Measurements from ENCODE around the gene HDAC4.

DNA sequence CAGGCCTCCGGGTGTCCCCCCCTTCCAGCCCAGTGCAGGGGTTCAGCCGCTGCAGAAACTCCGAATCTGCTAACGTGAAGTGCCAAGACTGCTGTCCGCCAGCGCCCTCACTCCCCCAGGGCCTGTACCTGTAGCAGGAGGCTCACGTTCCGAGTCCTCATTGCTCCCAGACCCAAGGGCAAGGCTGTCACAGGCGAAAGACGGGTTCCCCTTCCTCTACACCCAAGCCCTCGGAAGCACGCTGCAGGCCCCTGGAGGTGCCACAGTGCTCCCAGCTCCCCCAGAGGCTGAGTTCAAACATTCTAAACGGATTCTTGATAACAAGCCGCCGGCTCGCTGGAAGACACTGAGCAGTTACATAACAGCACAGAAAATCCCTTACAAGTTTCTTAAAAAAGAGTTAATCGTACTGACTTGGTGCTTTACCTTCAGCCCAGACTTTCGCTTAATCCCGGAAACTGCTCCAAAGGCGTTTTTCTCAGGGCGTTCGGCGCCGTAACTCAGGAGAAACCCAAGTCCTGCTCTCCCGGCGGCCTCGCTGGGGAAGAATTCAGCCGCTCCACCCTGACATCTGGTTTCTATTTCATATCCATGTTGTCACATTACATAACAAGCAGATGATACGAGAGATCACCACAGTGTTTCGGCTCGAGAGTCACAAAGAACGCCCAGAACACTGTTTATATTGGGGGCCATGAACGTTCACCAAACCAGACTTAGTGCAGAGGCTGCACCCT lies 92.0 kb downstream of the HDAC4 start:
- TF ChIP-seq, protein P1, sequence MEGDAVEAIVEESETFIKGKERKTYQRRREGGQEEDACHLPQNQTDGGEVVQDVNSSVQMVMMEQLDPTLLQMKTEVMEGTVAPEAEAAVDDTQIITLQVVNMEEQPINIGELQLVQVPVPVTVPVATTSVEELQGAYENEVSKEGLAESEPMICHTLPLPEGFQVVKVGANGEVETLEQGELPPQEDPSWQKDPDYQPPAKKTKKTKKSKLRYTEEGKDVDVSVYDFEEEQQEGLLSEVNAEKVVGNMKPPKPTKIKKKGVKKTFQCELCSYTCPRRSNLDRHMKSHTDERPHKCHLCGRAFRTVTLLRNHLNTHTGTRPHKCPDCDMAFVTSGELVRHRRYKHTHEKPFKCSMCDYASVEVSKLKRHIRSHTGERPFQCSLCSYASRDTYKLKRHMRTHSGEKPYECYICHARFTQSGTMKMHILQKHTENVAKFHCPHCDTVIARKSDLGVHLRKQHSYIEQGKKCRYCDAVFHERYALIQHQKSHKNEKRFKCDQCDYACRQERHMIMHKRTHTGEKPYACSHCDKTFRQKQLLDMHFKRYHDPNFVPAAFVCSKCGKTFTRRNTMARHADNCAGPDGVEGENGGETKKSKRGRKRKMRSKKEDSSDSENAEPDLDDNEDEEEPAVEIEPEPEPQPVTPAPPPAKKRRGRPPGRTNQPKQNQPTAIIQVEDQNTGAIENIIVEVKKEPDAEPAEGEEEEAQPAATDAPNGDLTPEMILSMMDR (IDR thresholded peaks at IDR 0.05): no peak
- TF ChIP-seq ZFX (IDR thresholded peaks at IDR 0.05; ENCODE audit: borderline replicate concordance): no peak

Data from 22Rv1 (cell line).